K562 (cell line): Measurements from ENCODE around the gene OR4D9. TPM values are rescaled to one million over a fixed set of nuclear protein-coding genes. Genes with fewer than 3 reads are reported as not detected.
A peak's percentile ranks its signal among the peaks of the same experiment; 100 is the strongest.

Experiments
- ADNP ChIP-seq: fragments of 200-800 bp; sonication (Bioruptor generic); IDR thresholded peaks from 2 replicates; pipeline ENCODE4 v1.6.1; 2016; ENCODE audit warnings: missing genetic modification characterization, missing compliant biosample characterization
- EGR1 ChIP-seq: fragments of 450-650 bp; conservative IDR thresholded peaks from 2 replicates; pipeline ENCODE4 v1.6.1; 2017; ENCODE audit warnings: mild to moderate bottlenecking
- ESRRB ChIP-seq: fragments of 250-450 bp; sonication (Bioruptor Pico); IDR thresholded peaks from 2 replicates; pipeline ENCODE4 v1.5.0; 2020; ENCODE audit warnings: mild to moderate bottlenecking, moderate library complexity, borderline replicate concordance
- LARP7 ChIP-seq: fragments of 450-650 bp; IDR thresholded peaks from 2 replicates; pipeline ENCODE4 v1.6.1; 2016
- MCM3 ChIP-seq: fragments of 450-650 bp; IDR thresholded peaks from 2 replicates; pipeline ENCODE4 v1.6.1; 2016
- MEF2A ChIP-seq: IDR thresholded peaks from 2 replicates; pipeline ENCODE4 v1.6.1; 2011; ENCODE audit warnings: low read depth, mild to moderate bottlenecking, low read length, moderate library complexity; ENCODE audit not compliant: control insufficient read depth
- NCOR1 ChIP-seq: fragments of 450-650 bp; IDR thresholded peaks from 2 replicates; pipeline ENCODE4 v1.6.1; 2016; ENCODE audit warnings: mild to moderate bottlenecking, moderate library complexity
- POLR2H ChIP-seq: IDR thresholded peaks from 2 replicates; pipeline ENCODE4 v1.6.1; 2016; ENCODE audit warnings: missing genetic modification characterization, low read depth, mild to moderate bottlenecking, control low read depth, missing compliant biosample characterization, moderate library complexity
- TBL1XR1 ChIP-seq, 2 experiments: IDR thresholded peaks; 2 replicates each; pipeline ENCODE4 v1.6.1; 2012; ENCODE audit warnings: improper control_type of control experiment in 2 of 2, low read length in 2 of 2, mild to moderate bottlenecking in 1 of 2
- ZNF395 ChIP-seq: fragments of 200-800 bp; sonication (Bioruptor generic); IDR thresholded peaks from 2 replicates; pipeline ENCODE4 v1.6.1; 2017; ENCODE audit warnings: missing genetic modification characterization, missing compliant biosample characterization
- polyA plus RNA-seq, 8 experiments: library from polyadenylated mRNA; depleted of rRNA in 4 of 8; stranded (reverse) in 5 of 8; unstranded in 3 of 8; fragments of >200 nt; fragmentation: Nextera tagmentation in 2 of 8; fragmentation: Illumina TruSeq in 1 of 8; extraction: Ambion mirVana in 2 of 8; extraction: Trizol in 1 of 8; gene quantifications; 2 replicates each; pipeline versions ENCODE4 v1.2.1 to v1.2.3, GENCODE V29; 2011 to 2014; ENCODE audit warnings: inconsistent platforms in 1 of 8, missing spikeins in 1 of 8
- total RNA-seq, 7 experiments: library from RNA; depleted of rRNA in 6 of 7; stranded (reverse); fragments of >200 nt in 6 of 7; fragmentation: Illumina TruSeq in 2 of 7; extraction: Trizol in 2 of 7; gene quantifications; 2 replicates each; pipeline versions ENCODE4 v1.2.1 to v1.2.3, GENCODE V29; 2011 to 2021; ENCODE audit warnings: low replicate concordance in 1 of 7
- TF ChIP-seq, protein P1 (sequence below): fragments of 450-650 bp; IDR thresholded peaks from 2 replicates; pipeline ENCODE4 v1.6.1; 2016; ENCODE audit warnings: low read depth
- TF ChIP-seq, protein P2 (sequence below): fragments of 200-800 bp; sonication (Bioruptor generic); IDR thresholded peaks from 2 replicates; pipeline ENCODE4 v1.6.1; 2016; ENCODE audit warnings: missing genetic modification characterization, missing compliant biosample characterization

The OR4D9 gene
- total and polyA plus RNA-seq, 9 of the 15 experiments (the other 6 are each of a cell fraction or from before 2014, with no cell fraction given), result not detected

- TF ChIP-seq, protein P1, sequence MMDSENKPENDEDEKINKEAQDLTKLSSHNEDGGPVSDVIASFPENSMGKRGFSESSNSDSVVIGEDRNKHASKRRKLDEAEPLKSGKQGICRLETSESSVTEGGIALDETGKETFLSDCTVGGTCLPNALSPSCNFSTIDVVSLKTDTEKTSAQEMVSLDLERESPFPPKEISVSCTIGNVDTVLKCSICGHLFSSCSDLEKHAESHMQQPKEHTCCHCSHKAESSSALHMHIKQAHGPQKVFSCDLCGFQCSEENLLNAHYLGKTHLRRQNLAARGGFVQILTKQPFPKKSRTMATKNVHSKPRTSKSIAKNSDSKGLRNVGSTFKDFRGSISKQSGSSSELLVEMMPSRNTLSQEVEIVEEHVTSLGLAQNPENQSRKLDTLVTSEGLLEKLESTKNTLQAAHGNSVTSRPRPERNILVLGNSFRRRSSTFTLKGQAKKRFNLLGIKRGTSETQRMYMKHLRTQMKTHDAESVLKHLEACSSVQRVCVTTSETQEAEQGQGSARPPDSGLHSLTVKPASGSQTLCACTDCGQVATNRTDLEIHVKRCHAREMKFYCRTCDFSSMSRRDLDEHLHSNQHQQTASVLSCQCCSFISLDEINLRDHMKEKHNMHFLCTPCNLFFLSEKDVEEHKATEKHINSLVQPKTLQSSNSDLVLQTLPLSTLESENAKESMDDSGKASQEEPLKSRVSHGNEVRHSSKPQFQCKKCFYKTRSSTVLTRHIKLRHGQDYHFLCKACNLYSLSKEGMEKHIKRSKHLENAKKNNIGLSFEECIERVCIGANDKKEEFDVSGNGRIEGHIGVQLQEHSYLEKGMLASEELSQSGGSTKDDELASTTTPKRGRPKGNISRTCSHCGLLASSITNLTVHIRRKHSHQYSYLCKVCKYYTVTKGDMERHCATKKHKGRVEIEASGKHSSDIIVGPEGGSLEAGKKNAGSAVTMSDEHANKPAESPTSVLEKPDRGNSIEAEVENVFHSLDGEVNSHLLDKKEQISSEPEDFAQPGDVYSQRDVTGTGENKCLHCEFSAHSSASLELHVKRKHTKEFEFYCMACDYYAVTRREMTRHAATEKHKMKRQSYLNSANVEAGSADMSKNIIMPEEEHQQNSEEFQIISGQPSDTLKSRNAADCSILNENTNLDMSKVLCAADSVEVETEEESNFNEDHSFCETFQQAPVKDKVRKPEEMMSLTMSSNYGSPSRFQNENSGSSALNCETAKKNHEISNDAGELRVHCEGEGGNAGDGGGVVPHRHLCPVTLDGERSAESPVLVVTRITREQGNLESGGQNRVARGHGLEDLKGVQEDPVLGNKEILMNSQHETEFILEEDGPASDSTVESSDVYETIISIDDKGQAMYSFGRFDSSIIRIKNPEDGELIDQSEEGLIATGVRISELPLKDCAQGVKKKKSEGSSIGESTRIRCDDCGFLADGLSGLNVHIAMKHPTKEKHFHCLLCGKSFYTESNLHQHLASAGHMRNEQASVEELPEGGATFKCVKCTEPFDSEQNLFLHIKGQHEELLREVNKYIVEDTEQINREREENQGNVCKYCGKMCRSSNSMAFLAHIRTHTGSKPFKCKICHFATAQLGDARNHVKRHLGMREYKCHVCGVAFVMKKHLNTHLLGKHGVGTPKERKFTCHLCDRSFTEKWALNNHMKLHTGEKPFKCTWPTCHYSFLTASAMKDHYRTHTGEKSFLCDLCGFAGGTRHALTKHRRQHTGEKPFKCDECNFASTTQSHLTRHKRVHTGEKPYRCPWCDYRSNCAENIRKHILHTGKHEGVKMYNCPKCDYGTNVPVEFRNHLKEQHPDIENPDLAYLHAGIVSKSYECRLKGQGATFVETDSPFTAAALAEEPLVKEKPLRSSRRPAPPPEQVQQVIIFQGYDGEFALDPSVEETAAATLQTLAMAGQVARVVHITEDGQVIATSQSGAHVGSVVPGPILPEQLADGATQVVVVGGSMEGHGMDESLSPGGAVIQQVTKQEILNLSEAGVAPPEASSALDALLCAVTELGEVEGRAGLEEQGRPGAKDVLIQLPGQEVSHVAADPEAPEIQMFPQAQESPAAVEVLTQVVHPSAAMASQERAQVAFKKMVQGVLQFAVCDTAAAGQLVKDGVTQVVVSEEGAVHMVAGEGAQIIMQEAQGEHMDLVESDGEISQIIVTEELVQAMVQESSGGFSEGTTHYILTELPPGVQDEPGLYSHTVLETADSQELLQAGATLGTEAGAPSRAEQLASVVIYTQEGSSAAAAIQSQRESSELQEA, result 0 out of 2 replicates have a peak, but pooled peaks have one; percentile 38
- TF ChIP-seq TBL1XR1 (IDR thresholded peaks at IDR 0.05; ENCODE audit: low read length in 2 of 2) (peak in 1 of 2 experiments; percentile 55; a peak in 1 of 4 replicates), ESRRB (CRISPR knock-in tag) (no peak), ZNF395 (CRISPR knock-in tag) (peak; percentile 75), MEF2A (no peak), LARP7 (no peak; the same call in 1 of the 2 replicates), ADNP (tag) (peak; percentile 70; the same call in 1 of the 2 replicates), MCM3 (no peak), EGR1 (no peak), NCOR1 (0 out of 2 replicates have a peak, but pooled peaks have one; percentile 17), POLR2H (tag) (peak; percentile 99)
- TF ChIP-seq, protein P2, sequence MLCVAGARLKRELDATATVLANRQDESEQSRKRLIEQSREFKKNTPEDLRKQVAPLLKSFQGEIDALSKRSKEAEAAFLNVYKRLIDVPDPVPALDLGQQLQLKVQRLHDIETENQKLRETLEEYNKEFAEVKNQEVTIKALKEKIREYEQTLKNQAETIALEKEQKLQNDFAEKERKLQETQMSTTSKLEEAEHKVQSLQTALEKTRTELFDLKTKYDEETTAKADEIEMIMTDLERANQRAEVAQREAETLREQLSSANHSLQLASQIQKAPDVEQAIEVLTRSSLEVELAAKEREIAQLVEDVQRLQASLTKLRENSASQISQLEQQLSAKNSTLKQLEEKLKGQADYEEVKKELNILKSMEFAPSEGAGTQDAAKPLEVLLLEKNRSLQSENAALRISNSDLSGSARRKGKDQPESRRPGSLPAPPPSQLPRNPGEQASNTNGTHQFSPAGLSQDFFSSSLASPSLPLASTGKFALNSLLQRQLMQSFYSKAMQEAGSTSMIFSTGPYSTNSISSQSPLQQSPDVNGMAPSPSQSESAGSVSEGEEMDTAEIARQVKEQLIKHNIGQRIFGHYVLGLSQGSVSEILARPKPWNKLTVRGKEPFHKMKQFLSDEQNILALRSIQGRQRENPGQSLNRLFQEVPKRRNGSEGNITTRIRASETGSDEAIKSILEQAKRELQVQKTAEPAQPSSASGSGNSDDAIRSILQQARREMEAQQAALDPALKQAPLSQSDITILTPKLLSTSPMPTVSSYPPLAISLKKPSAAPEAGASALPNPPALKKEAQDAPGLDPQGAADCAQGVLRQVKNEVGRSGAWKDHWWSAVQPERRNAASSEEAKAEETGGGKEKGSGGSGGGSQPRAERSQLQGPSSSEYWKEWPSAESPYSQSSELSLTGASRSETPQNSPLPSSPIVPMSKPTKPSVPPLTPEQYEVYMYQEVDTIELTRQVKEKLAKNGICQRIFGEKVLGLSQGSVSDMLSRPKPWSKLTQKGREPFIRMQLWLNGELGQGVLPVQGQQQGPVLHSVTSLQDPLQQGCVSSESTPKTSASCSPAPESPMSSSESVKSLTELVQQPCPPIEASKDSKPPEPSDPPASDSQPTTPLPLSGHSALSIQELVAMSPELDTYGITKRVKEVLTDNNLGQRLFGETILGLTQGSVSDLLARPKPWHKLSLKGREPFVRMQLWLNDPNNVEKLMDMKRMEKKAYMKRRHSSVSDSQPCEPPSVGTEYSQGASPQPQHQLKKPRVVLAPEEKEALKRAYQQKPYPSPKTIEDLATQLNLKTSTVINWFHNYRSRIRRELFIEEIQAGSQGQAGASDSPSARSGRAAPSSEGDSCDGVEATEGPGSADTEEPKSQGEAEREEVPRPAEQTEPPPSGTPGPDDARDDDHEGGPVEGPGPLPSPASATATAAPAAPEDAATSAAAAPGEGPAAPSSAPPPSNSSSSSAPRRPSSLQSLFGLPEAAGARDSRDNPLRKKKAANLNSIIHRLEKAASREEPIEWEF, result peak; percentile 17; the same call in 1 of the 2 replicates
Observed at GRCh38 chr11:59551659-59552521, 40.6 kb downstream of the OR4D9 start (continued).
